HL-60/S4 treated with phorbol 12-myristate 13-acetate at 8.2 ng/mL for 4 days and 3 days (cell line): ENCODE data around the gene ELOVL6.

Source experiments
- in situ Hi-C: fragments of 300-500 bp; cut with MboI; formaldehyde crosslinking; loops from 2 replicates; pipeline ENCODE4 v1.15.0; 2022; ENCODE audit warnings: low sequenced_read_pairs

The ELOVL6 gene

GRCh38 chr4:109998867-109999584 is 199.4 kb downstream of the ELOVL6 start:
- in situ Hi-C loops: loop anchor here (25.0 kb wide), 1 partner anchor 587 kb away; no protein-coding TSS in a partner anchor

- in situ Hi-C loops: loop anchor here (25.0 kb wide), 1 partner anchor 584 kb away; no protein-coding TSS in a partner anchor
Measured at GRCh38 chr4:109996526-109996925, 201.9 kb downstream of the ELOVL6 start.
